HG03378 (cell line): Measurements from ENCODE around the gene INPPL1.

Experiments
- ATAC-seq: cut with Tn5 transposase; IDR thresholded peaks from one replicate; pipeline ENCODE4 v1.9.1; 2021; ENCODE audit warnings: mild to moderate bottlenecking, moderate library complexity; ENCODE audit not compliant: unreplicated experiment

The INPPL1 gene

DNA sequence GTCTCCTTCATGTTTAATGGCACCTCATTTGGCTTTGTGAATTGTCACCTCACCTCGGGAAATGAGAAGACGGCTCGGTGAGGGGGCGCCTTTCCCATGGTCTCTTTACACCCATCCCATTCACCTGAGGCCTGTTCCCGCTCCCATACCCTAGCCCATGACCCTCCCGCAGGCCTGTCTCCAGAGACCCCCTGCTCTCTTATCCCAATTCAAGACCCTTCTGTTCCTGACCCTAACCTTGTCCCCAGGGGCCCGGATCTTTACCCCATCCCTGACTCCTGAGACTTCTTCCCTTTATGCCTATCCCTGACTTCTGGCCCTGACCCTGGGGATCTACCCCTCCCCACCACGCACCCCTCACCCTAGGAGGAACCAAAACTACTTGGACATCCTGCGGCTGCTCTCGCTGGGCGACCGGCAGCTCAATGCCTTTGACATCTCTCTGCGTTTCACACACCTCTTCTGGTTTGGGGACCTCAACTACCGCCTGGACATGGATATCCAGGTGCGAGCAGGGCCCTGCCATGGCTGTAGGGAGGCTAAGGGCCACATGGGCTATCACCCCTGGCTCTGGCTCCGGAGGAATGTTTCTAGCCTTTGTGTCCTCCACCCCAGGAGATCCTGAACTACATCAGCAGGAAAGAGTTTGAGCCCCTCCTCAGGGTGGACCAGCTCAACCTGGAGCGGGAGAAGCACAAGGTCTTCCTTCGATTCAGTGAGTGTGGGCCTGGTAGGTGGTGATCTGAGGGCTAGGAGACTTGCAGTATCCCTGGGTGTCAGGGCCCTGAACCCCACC, 7.9 kb downstream of the INPPL1 start:
- ATAC-seq: no peak

DNA sequence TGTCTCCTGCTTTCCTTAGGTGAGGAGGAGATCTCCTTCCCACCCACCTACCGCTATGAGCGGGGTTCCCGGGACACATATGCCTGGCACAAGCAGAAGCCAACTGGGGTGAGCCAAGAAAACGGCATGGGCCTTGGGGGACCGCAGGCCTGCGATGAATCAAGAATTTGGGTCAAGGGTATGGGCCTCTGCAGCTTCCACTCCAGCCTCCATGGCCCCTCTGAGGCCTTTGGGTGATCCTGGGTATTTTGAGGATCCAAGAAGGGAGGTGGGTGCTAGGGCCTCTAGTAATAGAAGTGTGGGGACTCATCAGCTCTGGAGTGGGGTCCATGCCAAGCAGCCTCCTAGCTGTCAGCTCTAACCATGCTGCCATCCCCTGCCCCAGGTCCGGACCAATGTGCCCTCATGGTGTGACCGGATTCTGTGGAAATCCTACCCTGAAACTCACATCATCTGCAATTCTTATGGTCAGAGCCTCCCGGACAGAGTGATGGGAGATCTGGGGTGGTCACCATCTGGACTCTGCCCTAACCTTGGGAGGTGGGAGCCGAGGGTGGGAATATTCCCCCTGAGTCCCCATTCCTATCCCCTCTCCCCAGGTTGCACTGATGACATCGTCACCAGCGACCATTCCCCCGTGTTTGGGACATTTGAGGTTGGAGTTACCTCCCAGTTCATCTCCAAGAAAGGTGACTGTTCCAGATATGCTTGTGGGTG, 8.6 kb downstream of the INPPL1 start:
- no peak for ATAC-seq

DNA sequence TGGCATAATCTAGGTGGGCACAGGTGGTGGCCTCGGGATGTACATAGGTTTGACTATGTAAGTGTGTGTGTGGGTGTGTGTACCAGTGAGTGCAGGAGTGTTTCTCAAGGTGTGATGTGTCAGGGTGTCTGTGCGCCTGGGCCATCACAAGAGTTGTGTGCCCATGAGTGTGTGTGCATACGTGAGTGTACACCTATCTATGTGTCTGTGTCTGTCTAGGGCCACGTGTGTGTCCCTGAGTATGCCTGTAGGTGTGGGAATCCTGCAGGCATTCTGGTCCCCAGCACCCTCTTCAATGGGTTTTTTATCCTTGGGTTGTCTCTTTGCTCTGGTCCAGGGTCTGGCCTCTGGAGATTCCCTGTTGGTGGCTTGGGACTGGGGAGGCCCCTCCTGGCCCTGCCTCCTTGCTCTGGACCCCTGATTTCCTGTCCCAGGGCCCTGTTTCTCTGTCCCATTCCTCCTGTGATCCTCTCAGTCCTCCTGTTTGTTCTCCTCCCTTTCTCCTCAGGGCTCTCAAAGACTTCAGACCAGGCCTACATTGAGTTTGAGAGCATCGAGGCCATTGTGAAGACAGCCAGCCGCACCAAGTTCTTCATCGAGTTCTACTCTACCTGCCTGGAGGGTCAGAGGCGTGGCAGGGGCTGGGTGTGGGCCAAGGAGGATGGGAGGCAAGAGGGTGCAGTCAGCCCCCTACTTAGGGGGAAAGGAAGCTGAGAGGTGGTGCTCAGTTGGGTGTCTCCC, 9.4 kb downstream of the INPPL1 start:
- no peak for ATAC-seq

DNA sequence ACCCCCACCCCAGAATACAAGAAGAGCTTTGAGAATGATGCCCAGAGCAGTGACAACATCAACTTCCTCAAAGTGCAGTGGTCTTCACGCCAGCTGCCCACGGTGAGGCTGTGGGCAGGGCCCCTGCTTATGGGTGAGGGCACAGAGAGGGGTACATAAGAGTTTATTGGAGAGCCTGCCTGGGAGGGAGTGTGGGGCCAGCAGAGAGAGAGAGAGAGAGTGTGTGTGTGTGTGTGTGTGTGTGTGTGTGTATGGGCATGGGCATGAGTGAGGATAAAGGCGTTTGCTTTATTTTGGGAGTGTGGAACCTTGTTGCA, 9.9 kb downstream of the INPPL1 start:
- no peak for ATAC-seq

DNA sequence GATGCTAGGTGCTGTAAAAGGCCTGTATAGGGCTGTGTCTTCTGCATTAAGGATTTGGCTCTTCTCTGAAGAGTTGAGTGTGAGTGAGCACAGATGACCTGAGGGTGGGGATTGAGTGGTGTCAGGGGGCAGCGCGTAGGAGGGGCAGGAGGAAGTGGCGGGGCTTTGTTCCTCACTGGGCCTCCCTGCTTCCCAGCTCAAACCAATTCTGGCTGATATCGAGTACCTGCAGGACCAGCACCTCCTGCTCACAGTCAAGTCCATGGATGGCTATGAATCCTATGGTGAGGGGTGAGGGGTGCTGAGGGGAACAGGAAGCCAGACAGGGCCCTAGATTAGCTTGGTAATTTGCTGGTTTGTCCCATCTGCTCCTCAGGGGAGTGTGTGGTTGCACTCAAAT, 10.4 kb downstream of the INPPL1 start:
- ATAC-seq: no peak

DNA sequence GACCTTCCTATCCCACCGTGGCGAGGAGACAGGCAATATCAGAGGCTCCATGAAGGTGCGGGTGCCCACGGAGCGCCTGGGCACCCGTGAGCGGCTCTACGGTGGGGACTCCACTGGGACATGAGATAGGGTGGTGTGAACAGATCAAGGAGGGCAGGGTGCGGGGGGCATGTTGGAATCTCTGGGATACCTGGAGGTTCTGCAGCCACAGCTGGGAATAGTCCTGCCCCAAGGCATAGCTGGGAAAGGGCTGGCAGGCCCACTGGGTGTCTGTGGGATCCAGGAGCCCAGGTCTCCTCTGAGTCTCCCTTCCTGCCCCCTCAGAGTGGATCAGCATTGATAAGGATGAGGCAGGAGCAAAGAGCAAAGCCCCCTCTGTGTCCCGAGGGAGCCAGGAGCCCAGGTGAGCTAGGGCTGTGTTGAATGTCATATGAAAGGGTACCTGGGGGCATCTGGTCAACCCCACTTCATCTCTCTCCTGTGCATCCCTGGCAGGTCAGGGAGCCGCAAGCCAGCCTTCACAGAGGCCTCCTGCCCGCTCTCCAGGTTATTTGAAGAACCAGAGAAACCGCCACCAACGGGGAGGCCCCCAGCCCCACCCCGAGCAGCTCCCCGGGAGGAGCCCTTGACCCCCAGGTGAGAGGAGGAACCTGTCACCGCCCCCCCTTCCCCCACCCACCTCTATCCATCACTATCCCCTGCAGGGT, 10.9 kb downstream of the INPPL1 start:
- no peak for ATAC-seq

DNA sequence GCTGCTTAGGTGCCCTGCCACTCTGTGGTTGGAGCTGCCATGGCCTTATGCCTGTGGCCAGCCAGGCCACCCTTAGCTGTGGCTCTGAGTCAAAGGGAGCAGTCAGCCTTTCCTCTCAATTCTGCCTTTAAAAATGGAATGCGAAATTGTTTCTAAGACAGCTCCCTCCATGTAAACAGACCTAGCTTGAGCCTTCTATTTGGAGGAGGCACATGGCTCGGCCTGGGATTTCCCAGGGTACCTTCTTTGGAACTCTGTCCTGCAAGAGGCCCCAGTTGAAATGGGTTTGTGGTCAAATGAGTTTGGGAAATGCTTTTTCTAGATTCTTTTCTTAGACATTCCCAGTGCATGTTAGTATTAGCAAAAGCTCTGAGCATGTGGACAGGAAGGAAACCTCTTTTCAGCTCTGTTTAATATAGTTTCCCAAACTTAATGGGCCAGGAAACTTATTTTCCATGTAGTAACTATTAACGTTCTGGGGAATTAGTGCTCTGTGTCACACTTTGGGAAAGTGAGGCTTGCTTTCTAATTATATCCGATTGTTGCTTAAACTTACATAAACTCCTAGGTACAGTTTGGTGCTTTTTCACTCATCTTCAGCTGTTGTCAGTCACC, 11.6 kb downstream of the INPPL1 start:
- ATAC-seq: no peak

DNA sequence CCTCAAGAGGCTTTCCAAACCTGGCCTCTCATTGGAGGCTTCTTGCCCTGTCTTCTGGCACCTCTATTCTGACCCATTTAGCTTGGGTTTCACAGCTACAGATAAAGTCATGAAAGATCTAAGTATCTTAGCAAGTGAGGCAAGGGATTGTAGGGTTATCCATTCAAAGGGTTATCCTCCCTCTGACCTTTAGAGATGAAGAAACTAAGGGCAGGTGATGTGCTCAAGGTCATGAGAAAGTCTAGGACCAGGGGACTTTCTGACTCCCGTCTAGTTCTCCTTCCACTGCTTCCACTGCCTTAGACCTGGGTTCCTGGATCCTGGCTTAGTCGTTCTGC, 12.2 kb downstream of the INPPL1 start:
- no peak for ATAC-seq

DNA sequence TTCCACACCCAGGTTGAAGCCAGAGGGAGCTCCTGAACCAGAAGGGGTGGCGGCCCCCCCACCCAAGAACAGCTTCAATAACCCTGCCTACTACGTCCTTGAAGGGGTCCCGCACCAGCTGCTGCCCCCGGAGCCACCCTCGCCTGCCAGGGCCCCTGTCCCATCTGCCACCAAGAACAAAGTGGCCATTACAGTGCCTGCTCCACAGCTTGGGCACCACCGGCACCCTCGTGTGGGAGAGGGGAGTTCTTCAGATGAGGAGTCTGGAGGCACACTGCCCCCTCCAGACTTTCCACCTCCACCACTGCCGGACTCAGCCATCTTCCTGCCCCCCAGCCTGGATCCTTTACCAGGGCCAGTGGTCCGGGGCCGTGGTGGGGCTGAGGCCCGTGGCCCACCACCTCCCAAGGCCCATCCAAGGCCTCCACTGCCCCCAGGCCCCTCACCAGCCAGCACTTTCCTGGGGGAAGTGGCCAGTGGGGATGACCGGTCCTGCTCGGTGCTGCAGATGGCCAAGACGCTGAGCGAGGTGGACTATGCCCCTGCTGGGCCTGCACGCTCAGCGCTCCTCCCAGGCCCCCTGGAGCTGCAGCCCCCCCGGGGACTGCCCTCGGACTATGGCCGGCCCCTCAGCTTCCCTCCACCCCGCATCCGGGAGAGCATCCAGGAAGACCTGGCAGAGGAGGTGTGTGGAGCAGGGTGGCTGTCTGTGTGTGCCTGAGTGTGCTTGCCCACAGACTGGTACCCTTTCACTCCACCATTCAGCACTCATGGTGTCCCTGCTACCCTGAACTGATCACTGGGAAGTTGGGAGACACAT, 12.8 kb downstream of the INPPL1 start:
- ATAC-seq: no peak

DNA sequence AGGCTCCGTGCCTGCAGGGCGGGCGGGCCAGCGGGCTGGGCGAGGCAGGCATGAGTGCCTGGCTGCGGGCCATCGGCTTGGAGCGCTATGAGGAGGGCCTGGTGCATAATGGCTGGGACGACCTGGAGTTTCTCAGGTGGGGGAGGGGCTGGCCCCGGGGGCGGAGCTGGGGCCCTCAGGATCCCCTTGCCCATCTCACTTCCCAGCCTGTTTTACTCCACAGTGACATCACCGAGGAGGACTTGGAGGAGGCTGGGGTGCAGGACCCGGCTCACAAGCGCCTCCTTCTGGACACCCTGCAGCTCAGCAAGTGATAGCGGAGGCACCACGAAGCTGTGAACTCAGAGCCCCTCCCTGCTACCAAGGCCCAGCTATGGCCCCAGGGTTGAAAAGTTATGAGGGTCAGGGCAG, 13.5 kb downstream of the INPPL1 start:
- ATAC-seq: no peak

DNA sequence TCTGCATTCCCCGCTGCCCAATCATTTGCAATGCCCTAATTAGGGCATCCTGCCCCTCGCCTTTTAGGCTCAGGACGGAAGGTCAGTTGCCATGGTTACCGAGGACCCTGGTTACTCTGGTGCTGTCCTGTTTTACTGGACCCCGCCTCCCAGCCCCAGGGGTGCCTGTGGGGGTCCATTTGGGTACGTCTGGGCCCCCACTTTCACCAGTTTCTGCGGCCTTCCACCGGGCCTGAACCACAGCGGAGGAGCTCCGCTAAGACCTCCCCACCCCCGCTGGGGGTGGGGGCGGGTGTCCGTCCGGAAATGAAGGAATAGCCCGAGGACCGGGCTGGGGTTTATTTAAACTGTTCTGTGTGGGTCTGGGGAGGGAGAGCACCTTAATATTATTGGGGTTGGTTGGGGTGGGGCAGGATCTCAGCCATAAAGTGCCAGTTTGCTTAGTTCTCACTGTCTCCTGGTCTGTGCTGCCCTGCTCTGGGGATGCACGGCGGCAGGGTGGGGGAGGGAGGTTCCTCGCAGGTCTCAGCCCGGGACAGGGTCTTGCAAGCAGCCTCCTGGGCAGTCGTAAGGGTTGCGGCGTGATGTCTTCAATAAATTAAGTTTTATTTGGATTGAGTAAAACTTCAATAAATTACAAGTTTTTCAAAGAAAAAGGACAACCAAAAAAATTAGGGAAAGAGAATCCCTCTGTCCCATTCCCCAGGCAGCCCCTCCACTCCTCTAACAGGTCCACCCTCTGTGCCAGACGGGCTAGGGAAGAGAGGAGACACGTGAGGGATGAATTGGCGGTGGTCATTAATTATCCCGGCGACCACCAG, 14.1 kb downstream of the INPPL1 start:
- no peak for ATAC-seq

DNA sequence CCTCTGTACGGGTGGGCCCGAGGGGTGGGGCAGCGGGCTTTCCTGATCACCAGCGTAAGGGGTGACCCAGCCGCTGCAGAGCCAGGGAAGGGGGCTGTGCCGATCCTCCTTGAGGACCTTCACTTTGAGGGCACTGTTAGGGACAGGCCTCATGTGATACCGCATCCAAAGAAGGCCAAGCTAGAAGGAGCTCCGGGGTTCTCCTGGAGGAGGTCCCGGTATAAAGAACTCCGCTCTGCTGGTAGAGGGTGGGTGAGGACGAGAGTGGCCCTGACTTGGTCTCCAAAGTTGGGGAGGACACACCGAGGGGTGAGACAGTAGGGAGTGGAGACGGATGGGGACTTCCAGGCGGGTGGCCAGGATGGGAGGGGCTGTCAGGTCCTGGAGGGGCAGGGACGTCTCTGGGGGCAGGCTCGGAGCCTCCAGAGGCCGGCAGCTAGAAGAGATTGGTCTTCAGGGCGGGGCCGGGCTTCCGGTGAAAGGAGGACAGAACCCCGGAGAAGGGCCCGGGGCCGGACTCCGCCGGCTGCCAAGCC, 14.8 kb downstream of the INPPL1 start:
- ATAC-seq: no peak

DNA sequence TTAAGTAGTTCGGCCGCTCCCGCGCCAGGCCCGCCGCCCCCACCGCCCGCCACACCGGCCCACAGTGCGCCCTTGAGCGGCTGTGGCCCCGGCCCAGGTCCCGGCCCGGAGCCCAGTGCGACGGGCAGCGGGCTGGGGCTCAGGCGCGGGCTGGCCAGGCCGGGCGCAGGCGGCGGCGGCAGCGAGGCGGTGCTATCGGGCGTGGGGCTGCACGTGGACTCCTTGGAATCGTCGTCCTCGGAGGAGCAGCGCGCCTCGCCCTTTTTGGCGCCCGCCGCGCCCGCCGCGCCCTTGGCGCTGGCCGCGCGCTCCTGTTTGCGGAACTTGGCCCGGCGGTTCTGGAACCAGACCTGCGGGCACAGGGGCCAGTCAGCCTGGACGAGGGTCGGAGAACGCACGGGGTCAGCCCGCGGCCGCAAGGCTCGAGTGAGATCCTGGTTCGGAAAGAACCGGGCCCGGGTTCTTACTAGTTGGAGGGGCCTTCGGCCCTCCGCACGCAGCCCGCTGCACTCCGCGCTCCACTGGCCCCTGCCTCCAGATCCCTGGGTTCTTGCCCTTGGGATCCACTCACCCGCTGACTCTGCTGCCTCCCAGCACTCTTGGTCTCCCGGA, 15.4 kb downstream of the INPPL1 start:
- no peak for ATAC-seq

DNA sequence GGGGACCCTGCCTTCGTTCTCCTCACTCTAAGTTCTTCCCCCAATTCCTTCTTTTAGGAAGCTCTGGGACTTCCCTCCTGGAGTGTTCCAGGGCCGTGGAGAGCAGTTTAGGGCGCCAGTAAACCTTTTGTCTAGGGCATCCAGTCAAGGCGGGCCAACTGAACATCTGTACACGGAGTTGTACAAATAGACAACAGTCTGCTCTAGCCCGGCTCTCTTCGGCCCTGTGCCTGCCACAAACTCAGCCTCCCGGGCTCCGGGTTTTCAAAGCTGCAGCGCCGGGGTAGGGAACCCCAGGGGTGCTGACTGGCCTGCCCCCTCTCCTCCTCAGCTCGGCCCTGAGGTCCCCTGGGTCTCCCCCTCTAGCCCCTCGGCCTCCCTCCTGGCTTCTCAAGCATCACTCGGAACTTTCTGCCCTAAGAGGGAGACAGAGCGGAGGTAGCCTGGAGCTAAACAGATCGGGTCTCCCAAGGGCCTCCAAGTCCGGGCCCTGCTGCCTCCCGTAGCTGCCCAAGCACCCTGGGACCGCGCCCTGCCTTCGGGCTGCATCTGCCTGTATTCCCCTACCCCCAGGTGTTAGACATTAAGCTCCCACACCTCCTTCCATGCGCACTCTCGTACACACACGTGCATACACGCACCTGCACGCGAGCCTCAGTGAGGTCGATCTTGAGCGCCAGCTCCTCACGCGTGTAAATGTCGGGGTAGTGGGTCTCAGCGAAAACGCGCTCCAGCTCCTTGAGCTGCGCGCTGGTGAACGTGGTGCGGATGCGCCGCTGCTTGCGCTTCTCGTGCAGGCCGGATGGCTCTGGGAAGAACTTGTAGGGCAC, 16.1 kb downstream of the INPPL1 start:
- ATAC-seq: no peak

DNA sequence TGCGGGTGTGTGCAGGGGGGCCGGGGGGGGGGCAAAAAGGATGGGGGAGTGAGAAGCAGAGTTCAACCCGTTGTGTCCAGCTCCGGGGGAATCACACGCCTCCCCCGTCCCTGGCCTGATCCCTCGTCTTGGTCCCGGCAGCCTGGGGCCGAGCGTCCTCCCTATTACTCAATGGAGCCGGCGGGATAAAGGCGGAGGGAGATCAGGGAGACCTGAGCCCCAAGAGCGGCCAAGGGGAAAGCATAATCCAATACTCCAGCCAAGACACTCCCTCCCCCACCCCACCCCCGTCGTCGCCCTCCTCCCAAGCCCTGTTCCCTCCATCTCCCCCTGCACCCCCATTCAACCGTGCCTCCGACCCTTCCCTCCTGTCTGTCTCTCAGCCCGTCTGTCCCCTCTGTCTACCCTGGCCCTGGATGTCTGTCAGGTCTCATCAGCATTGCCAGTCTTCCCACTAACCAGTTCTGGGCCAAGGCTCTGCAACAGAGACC, 16.8 kb downstream of the INPPL1 start:
- ATAC-seq: no peak

DNA sequence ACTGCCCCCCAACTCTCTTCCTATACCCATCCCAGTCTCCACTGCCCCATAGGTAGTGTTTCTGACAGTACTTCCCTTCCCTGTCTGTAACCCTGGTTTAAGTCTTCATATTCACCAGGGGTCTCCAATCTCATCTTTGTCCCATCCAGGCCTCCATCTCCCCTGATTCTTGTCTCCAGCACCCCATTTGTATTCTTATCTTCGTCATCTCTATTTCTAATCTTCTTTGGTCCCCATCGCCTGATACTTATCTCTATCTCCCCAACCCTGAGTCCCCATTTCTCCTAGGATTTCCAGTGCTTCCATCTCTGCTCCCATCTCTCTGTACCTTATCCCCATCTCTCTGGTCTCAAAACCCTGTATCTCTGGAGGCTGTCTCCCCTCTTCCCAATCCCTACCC, 17.6 kb downstream of the INPPL1 start:
- no peak for ATAC-seq

DNA sequence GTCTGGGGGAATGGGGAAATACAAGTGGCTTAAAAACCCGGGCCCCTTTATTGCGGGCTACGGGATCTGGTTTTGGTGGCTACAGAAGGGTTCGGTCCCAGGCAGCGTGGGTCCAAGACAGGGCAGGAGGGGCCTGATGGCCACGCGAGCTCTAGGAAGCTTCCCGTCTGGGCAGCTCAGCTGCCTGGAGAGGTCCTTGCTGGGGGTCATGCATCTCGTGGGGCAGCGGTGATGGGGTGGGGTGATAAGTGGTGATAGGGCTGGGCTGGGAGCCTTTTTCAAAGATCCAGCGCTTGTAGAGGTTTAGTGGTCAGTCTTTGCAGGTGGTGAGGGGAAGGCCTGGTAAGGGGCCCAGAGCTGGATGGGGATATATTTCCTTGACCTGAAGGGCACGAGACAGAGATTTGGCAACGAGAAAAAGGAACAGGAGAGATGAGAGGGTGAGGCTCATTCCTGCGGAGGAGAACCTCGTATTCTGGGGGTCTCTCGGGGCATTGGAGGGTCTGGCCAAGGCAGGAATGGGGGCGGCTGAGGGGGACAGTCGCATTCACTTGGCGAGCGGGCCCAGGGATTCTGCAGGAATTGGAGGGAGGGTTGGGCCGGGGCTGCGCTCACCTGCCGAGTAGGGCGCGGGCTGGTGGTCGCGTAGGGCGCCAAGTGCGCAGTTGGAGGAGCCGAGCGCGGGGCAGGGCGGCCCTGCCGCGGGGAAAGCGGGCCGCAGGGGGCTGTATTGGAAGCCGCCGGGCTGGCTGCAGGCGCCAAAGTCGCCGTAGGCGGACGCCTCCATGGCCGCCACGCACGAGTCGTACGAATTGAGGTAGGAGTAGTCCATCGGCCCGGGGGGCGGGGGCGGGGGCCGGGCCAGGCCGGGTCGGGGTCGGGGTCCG, 18.8 kb downstream of the INPPL1 start:
- ATAC-seq: no peak
